ENCODE data around the gene TMEM212. TPM values are rescaled to one million over a fixed set of nuclear protein-coding genes. Genes with fewer than 3 reads are reported as not detected.

TMEM212 gene
- total and polyA plus RNA-seq, 9 of the 15 experiments (the other 6 are each of a cell fraction or from before 2014, with no cell fraction given) = not detected

GRCh38 chr3:171809611-171809860 is 33.6 kb upstream of the TMEM212 start (continued):
- TF ChIP-seq MLLT1 (IDR thresholded peaks at IDR 0.05) = 0 out of 4 replicates have a peak, but pooled peaks of 1 of the 2 experiments have one; percentile 27
- TF ChIP-seq U2AF2 (optimal IDR thresholded peaks at IDR 0.05; ENCODE audit: low read depth, low read length) = no peak
- no peak for TF ChIP-seq TAL1 (IDR thresholded peaks at IDR 0.05)
- no peak for TF ChIP-seq PTBP1 (IDR thresholded peaks at IDR 0.05; ENCODE audit: low read depth, low read length)
- TF ChIP-seq ZFPM2 (CRISPR knock-in tag; IDR thresholded peaks at IDR 0.05) = no peak
- TF ChIP-seq GABPB2 (CRISPR knock-in tag; conservative IDR thresholded peaks at IDR 0.05) = no peak
- no peak; the same call in 1 of the 2 replicates for TF ChIP-seq SOX6 (IDR thresholded peaks at IDR 0.05)
- no peak for TF ChIP-seq TRIM24 (IDR thresholded peaks at IDR 0.05)
- TF ChIP-seq GTF2F1 (IDR thresholded peaks at IDR 0.05; ENCODE audit: low read depth, low read length) = no peak
- TF ChIP-seq POU5F1 (IDR thresholded peaks at IDR 0.05; ENCODE audit: borderline replicate concordance, low read depth, low read length, partially characterized antibody) = no peak
- no peak for TF ChIP-seq PATZ1 (CRISPR knock-in tag; IDR thresholded peaks at IDR 0.05; ENCODE audit: borderline replicate concordance)
- no peak for TF ChIP-seq PTRF (tag; IDR thresholded peaks at IDR 0.05)
- no peak for TF ChIP-seq CLOCK (CRISPR knock-in tag; IDR thresholded peaks at IDR 0.05; ENCODE audit: borderline replicate concordance)
- no peak for TF ChIP-seq JUN (IDR thresholded peaks at IDR 0.05; ENCODE audit: borderline replicate concordance, low read depth, low read length)
- no peak for TF ChIP-seq JUN (CRISPR knock-in tag; IDR thresholded peaks at IDR 0.05; ENCODE audit: borderline replicate concordance)
- no peak for TF ChIP-seq EHMT2 (IDR thresholded peaks at IDR 0.05)
- no peak; a peak in 1 of 4 replicates for TF ChIP-seq KDM4B (IDR thresholded peaks at IDR 0.05; ENCODE audit: borderline replicate concordance in 2 of 2, low read depth in 1 of 2)
- TF ChIP-seq YY1 (IDR thresholded peaks at IDR 0.05; ENCODE audit: borderline replicate concordance in 1 of 3, control insufficient read depth in 1 of 3, extremely low read depth in 1 of 3, insufficient read depth in 3 of 3, insufficient read length in 1 of 3, insufficient replicate concordance in 2 of 3, low read depth in 1 of 3, low read length in 2 of 3) = no peak
- no peak for TF ChIP-seq CBFB (CRISPR knock-in tag; IDR thresholded peaks at IDR 0.05)
- TF ChIP-seq CTCF (IDR thresholded peaks at IDR 0.05 in 2 of 3, conservative IDR thresholded peaks at IDR 0.05 in 1 of 3; ENCODE audit: insufficient read depth in 2 of 3, low read depth in 1 of 3, low read length in 3 of 3) = no peak
- TF ChIP-seq ZNF263 (CRISPR knock-in tag; IDR thresholded peaks at IDR 0.05; ENCODE audit: borderline replicate concordance) = no peak; the same call in 1 of the 2 replicates
- TF ChIP-seq ESRRB (CRISPR knock-in tag; IDR thresholded peaks at IDR 0.05; ENCODE audit: borderline replicate concordance) = no peak
